Measurements from ENCODE around the gene UGT2B7.

UGT2B7 gene

DNA sequence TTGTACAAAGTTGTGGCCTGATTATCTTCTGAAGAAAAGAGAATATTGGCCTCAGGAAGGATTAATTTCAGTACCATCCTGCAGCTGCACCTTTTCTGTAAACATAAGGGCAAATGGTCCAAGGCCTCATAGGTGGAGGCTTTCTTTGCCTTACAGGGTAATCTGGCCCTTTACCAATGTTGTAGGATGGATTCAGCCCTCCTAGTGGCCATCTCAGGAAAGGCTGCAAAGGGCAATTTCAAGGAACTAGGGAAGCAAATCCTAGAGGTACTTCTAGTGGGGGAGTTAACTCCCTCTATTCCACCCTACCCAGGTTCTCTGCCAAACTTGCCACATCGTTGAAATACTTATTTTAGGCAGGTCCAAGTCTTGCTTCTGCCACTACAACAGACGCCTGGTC lies 60.6 kb downstream of the UGT2B7 start:
- no peak for DNase-seq (ENCODE audit: extremely low read depth, low read depth)
- TF ChIP-seq, protein P1, sequence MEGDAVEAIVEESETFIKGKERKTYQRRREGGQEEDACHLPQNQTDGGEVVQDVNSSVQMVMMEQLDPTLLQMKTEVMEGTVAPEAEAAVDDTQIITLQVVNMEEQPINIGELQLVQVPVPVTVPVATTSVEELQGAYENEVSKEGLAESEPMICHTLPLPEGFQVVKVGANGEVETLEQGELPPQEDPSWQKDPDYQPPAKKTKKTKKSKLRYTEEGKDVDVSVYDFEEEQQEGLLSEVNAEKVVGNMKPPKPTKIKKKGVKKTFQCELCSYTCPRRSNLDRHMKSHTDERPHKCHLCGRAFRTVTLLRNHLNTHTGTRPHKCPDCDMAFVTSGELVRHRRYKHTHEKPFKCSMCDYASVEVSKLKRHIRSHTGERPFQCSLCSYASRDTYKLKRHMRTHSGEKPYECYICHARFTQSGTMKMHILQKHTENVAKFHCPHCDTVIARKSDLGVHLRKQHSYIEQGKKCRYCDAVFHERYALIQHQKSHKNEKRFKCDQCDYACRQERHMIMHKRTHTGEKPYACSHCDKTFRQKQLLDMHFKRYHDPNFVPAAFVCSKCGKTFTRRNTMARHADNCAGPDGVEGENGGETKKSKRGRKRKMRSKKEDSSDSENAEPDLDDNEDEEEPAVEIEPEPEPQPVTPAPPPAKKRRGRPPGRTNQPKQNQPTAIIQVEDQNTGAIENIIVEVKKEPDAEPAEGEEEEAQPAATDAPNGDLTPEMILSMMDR (IDR thresholded peaks at IDR 0.05; ENCODE audit: low read depth, low read length), result peak; percentile 22

All from AG09319 (cell line).